BLaER1 treated with 17β-estradiol and CSF1 and Interleukin-3, amounts not matched to agents 10 nM and 100 nM (cell line): Measurements from ENCODE around the gene CCDC9B.

Source experiments
- H3K27ac ChIP-seq, 11 experiments: shearing (Covaris generic); formaldehyde crosslinking; 2 replicates each; pipeline ENCODE4 v1.8.1; 2022
- H3K27me3 ChIP-seq, 11 experiments: shearing (Covaris generic); formaldehyde crosslinking; 2 replicates each; pipeline ENCODE4 v1.8.1; 2022
- H3K36me3 ChIP-seq, 11 experiments: shearing (Covaris generic); formaldehyde crosslinking; 2 replicates each; pipeline ENCODE4 v1.8.1; 2022
- H3K4me1 ChIP-seq, 10 experiments: shearing (Covaris generic); formaldehyde crosslinking; 2 replicates each; pipeline ENCODE4 v1.8.1; 2022
- H3K4me2 ChIP-seq, 11 experiments: shearing (Covaris generic); formaldehyde crosslinking; 2 replicates each; pipeline ENCODE4 v1.8.1; 2022
- H3K4me3 ChIP-seq, 10 experiments: shearing (Covaris generic); formaldehyde crosslinking; 2 replicates each; pipeline ENCODE4 v1.8.1; 2022
- H3K9ac ChIP-seq, 11 experiments: shearing (Covaris generic); formaldehyde crosslinking; 2 replicates each; pipeline ENCODE4 v1.8.1; 2022
- H3K9me3 ChIP-seq, 11 experiments: shearing (Covaris generic); formaldehyde crosslinking; replicated peaks in 1 of 11; 2 replicates each; pipeline ENCODE4 v1.8.1; 2022
- H4K20me1 ChIP-seq, 11 experiments: shearing (Covaris generic); formaldehyde crosslinking; 2 replicates each; pipeline ENCODE4 v1.8.1; 2022
- Cebpa-rat ChIP-seq, 11 experiments: shearing (Covaris generic); IDR thresholded peaks; 2 replicates each; pipeline ENCODE4 v1.8.1; 2022

The CCDC9B gene

DNA sequence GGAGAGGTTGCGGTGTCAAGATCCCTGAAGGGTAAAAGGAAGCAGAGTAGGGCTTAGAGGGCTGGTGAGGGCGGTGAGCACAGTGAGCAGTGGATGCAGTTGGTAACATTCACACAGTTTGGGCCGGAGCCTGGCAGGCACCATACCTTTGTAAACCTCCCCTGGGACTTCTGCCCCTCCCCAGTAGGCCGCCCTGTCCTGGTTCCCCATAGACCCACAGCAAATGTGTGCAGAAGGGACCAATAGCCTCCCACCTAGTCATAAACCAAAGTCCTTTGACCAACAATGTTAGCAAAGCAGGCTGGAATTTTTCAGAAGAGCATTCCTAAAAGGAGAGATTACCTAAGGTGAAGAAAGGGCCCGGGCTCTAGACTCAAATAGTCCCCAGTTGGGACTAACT, 8.4 kb upstream of the CCDC9B start:
- Histone ChIP-seq H3K9ac (peak overlapping the region in 4 of 11 experiments; percentile 1 to 44 (median 30); a peak in 3 of 22 replicates), H3K4me2 (peak overlapping the region in 9 of 11 experiments; percentile 12 to 64 (median 40); a peak in 16 of 22 replicates), H3K27me3 (no peaks in the 10 kb centered on the region), H3K4me1 (peaks cover 11 to 50% (median 44%) of the 10 kb centered on the region in 10 experiments), H4K20me1 (no peaks in the 10 kb centered on the region), H3K36me3 (no peaks in the 10 kb centered on the region), H3K4me3 (no peak overlapping the region), H3K9me3 (no peaks in the 10 kb centered on the region), H3K27ac (peak overlapping the region in 1 of 11 experiments; percentile 29; a peak in 1 of 22 replicates)
- no peak for TF ChIP-seq Cebpa-rat (IDR thresholded peaks at IDR 0.05)

DNA sequence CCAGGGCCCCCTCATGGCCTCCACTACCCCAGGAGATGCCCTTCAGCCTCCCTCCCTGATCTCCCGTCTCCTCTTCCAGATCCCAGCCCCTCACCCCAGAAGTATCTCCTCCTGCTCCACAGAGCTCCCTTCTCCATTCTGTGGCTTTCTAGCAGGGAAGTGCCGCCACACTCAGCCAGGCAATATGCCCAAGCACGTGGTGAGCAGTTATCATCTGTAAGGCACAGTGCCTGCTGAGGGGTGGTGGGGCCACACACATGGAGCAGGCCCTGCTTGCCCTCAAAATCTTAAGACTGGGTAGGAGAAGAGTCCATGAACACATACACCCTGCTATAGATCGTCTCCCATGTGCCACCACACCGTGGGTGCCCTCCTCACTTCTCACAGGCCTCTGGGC, 7.7 kb upstream of the CCDC9B start:
- H3K9me3 ChIP-seq: no peaks in the 10 kb centered on the region
- H3K4me1 ChIP-seq: peaks cover 15 to 52% (median 47%) of the 10 kb centered on the region in 10 experiments
- peak overlapping the region in 6 of 11 experiments; percentile 1 to 44 (median 30); a peak in 4 of 22 replicates for H3K9ac ChIP-seq
- no peaks in the 10 kb centered on the region for H3K27me3 ChIP-seq
- H3K36me3 ChIP-seq: no peaks in the 10 kb centered on the region
- no peak for TF ChIP-seq Cebpa-rat (IDR thresholded peaks at IDR 0.05)
- peak overlapping the region in 9 of 11 experiments; percentile 12 to 64 (median 40); a peak in 16 of 22 replicates for H3K4me2 ChIP-seq
- H3K27ac ChIP-seq: peak overlapping the region in 3 of 11 experiments; percentile 9 to 43 (median 29); a peak in 2 of 22 replicates
- no peaks in the 10 kb centered on the region for H4K20me1 ChIP-seq
- no peak overlapping the region for H3K4me3 ChIP-seq

DNA sequence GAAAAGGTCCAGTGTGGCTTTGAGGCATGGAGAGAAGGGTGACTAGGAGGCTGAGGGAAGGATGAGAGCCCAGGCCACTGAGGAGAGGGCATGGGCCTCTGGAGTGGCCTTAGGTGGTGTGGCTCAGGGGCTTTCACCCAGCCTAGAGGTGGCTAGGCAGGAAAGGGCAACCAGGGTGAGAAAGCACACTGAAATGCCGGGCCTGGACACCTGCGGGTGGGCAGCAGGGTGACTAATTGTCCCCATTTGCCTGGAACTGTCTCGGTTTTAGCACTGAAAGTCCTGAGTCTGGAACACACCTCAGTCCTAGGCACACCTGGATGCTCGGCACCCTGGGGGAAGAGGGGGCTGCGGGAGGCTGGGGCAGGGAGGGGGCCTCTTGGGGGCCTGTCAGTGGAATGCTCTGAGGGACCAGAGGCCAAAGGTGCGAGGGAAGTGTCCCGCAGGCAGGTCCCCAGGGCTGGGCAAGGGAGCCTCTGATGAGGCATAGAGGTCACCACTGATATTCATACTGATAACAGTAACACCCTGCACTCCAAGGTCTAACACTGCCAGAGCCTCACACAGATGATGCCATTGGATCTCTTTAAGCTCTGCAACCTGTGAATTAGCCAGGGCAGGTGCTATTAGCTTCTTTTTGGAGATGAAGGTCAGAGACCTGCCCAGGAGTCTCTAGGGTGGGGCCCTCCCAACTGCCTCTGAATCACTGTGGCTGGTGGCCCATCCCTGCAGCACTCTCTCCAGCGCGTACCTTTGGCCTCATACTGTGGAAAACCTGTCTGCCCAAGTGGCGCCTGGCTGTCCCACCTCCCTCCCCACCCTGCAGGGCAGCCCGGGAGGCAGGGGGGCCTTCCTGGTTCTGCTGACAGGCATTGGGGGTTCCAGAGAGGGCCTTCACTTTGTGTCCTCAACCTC, 7.1 kb upstream of the CCDC9B start:
- Histone ChIP-seq H3K36me3 (no peaks in the 10 kb centered on the region), H3K9me3 (no peaks in the 10 kb centered on the region), H3K4me3 (no peak overlapping the region), H4K20me1 (no peaks in the 10 kb centered on the region), H3K9ac (peak overlapping the region in 2 of 11 experiments; percentile 7 to 44; a peak in 3 of 22 replicates), H3K4me2 (peak overlapping the region in 5 of 11 experiments; percentile 37 to 64 (median 52); a peak in 3 of 22 replicates), H3K27me3 (no peaks in the 10 kb centered on the region), H3K4me1 (peaks cover 22 to 58% (median 53%) of the 10 kb centered on the region in 10 experiments), H3K27ac (0 out of 22 replicates have a peak overlapping the region, but pooled peaks of 2 of the 11 experiments have one; percentile 9 to 43)
- no peak for TF ChIP-seq Cebpa-rat (IDR thresholded peaks at IDR 0.05)

DNA sequence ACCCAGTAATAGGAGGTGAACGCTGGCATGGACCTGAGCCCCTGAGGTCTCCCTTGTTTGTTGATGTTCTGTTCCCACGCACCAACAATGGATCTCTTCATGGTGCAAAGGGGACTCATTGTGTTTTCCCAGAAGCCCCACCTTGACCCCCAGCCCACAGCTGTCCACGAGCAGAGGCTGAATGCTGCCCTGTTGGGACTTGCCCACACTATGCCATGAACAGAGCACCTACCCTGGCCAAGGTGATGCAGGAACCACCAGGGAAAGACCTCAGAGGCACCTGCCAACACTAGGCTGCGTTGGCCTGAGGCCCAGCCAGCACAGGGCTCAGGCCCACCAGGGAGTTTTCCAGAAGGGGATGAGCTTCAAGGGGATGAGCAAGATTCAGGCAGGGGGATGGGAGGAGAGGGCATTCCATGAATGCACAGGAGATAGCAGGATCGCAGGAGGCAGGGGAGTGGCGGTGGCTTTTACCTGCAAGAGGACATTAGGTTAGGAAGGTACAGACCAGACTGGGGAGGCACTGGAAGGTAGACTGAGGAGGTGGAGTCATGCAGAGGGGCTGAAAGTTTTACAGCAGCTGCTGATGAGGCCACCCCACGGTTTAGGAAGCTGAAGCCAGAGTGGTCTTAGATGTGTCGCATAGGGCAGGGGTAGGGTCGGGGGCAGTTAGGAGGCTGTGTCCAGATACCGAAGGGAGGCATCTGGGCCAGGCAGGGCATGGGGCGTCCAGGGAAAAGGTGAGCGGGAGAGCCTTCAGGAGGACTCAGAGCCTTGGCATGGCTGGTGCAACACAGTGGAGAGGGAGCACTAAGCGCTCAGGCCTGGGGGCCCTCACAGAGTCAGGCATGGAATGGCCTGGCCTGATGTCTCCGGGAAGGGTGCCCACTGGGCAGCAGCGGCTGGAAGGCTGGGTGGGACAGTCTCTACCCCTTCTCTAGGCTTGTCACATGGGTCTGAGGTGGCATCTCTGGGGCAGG, 6.1 kb upstream of the CCDC9B start:
- Histone ChIP-seq H3K4me2 (no peak overlapping the region), H3K9me3 (no peaks in the 10 kb centered on the region), H3K27ac (no peak overlapping the region), H3K4me3 (no peak overlapping the region), H3K36me3 (no peaks in the 10 kb centered on the region), H3K9ac (no peak overlapping the region; a peak in 1 of 22 replicates), H3K4me1 (peaks cover 30 to 66% (median 57%) of the 10 kb centered on the region in 10 experiments), H4K20me1 (no peaks in the 10 kb centered on the region), H3K27me3 (no peaks in the 10 kb centered on the region)
- no peak for TF ChIP-seq Cebpa-rat (IDR thresholded peaks at IDR 0.05)

GRCh38 chr15:40345867-40346578, 5.3 kb upstream of the CCDC9B start:
- Histone ChIP-seq H3K4me3 (no peak overlapping the region), H3K9ac (no peak overlapping the region; a peak in 1 of 22 replicates), H3K27me3 (no peaks in the 10 kb centered on the region), H3K4me2 (no peak overlapping the region), H3K9me3 (no peaks in the 10 kb centered on the region), H3K36me3 (no peaks in the 10 kb centered on the region), H4K20me1 (no peaks in the 10 kb centered on the region), H3K27ac (no peak overlapping the region), H3K4me1 (peaks cover 38 to 72% (median 64%) of the 10 kb centered on the region in 10 experiments)
- no peak for TF ChIP-seq Cebpa-rat (IDR thresholded peaks at IDR 0.05)

DNA sequence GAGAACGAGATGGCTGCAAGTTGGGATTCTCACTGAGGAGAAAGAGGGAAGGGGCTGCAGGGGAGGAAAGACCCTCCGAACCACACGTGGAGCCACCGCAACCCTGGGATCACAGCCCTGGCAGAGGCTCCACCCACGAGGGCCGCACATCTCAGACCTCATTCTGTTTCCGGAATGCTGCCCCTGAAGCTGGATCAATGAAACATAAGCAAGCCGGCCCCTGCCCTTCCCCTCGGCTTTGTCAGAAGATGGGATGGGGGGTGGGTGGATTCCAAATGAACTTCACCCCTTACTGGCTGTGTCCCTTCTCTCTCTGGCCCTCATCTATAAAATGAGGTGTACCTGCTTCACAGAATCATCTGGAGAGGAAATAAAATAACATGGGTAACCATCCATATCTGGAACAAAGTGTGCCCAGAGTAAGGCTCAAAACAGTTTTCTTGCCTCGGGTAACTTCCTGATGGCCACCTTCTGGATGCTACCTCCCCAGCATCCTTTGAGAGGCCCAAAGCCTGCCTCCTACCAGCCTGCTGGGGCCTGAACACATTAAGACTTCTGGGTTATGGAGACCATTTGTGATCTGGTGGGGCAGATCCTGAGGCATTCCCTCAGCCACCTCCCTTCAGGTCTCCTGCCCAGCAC, 4.6 kb upstream of the CCDC9B start:
- Histone ChIP-seq H3K4me2 (peak overlapping the region in 9 of 11 experiments; percentile 54 to 80 (median 73); a peak in 10 of 22 replicates), H3K4me3 (no peak overlapping the region), H3K36me3 (no peaks in the 10 kb centered on the region), H4K20me1 (no peaks in the 10 kb centered on the region), H3K27me3 (no peaks in the 10 kb centered on the region), H3K4me1 (peaks cover 44 to 72% (median 64%) of the 10 kb centered on the region in 10 experiments), H3K9me3 (no peaks in the 10 kb centered on the region), H3K9ac (0 out of 22 replicates have a peak overlapping the region, but pooled peaks of 1 of the 11 experiments have one; percentile 7), H3K27ac (no peak overlapping the region)
- TF ChIP-seq Cebpa-rat (IDR thresholded peaks at IDR 0.05): no peak

DNA sequence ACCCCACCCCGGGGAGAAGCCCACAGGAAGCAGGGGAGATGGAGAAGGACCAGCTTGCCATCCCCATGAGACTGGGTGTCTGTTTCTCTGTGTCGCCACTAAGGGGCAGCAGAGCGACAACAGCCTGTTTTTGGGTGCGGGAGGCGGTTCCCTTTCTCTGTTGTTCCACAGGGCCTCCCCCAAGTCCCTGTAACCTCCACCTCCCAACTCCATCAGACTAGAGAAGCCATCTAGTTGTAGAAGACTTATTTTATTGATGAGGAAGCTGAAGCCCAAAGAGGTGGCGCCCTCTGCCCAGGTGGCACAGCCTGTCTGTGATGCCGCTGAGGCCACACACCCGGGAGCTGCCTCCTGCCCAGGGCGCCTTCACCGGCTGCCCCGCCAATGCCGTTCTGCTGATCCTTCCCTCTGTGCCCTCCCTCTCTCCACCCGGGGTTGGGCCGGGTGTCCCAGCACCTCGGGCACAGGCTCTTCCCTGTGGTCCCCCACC, 3.9 kb upstream of the CCDC9B start:
- Histone ChIP-seq H3K4me1 (peaks cover 51 to 72% (median 64%) of the 10 kb centered on the region in 10 experiments), H3K27ac (no peak overlapping the region), H3K4me3 (no peak overlapping the region), H3K9me3 (no peaks in the 10 kb centered on the region), H3K9ac (peak overlapping the region in 2 of 11 experiments; percentile 2 to 7; a peak in 1 of 22 replicates), H4K20me1 (no peaks in the 10 kb centered on the region), H3K36me3 (no peaks in the 10 kb centered on the region), H3K27me3 (no peaks in the 10 kb centered on the region), H3K4me2 (peak overlapping the region; percentile 54 to 82 (median 73))
- no peak for TF ChIP-seq Cebpa-rat (IDR thresholded peaks at IDR 0.05)
